DOHH2 (cell line): ENCODE results near the gene HBZ.

ENCODE experiments used
- H3F3A ChIP-seq: fragments of 200-600 bp; sonication (generic), shearing (Covaris generic); 2 replicates; pipeline ENCODE4 v1.6.0; 2016; ENCODE audit warnings: antibody characterized with exemption, mild to moderate bottlenecking; ENCODE audit not compliant: control insufficient read depth, insufficient read depth
- H3K27ac ChIP-seq: fragments of 200-600 bp; sonication (generic); 2 replicates; pipeline ENCODE4 v1.5.1; 2014; ENCODE audit warnings: low read depth, mild to moderate bottlenecking, low read length, moderate library complexity
- H3K27me3 ChIP-seq: fragments of 200-600 bp; sonication (generic); 2 replicates; pipeline ENCODE4 v1.6.1; 2014; ENCODE audit warnings: mild to moderate bottlenecking, low read length, mixed read lengths; ENCODE audit not compliant: control insufficient read depth
- H3K36me3 ChIP-seq: fragments of 200-600 bp; sonication (generic); 2 replicates; pipeline ENCODE4 v1.6.1; 2014; ENCODE audit warnings: mild to moderate bottlenecking, low read length, moderate library complexity, mixed read lengths; ENCODE audit not compliant: control insufficient read depth
- H3K4me1 ChIP-seq: fragments of 200-600 bp; sonication (generic); 2 replicates; pipeline ENCODE4 v1.6.1; 2014; ENCODE audit warnings: mild to moderate bottlenecking, low read length, mixed read lengths; ENCODE audit not compliant: control insufficient read depth
- H3K4me2 ChIP-seq: fragments of 200-600 bp; sonication (generic); 2 replicates; pipeline ENCODE4 v1.6.0; 2014; ENCODE audit warnings: mild to moderate bottlenecking, low read length, moderate library complexity
- H3K4me3 ChIP-seq: fragments of 200-600 bp; sonication (generic); 2 replicates; pipeline ENCODE4 v1.5.1; 2014; ENCODE audit warnings: mild to moderate bottlenecking, low read length, mixed read lengths
- H3K79me2 ChIP-seq: fragments of 200-600 bp; sonication (generic); 2 replicates; pipeline ENCODE4 v1.6.1; 2014; ENCODE audit warnings: mild to moderate bottlenecking, low read length, mixed read lengths; ENCODE audit not compliant: control insufficient read depth
- H3K9me2 ChIP-seq: fragments of 200-600 bp; sonication (generic); replicated peaks from 2 replicates; pipeline ENCODE4 v1.6.1; 2014; ENCODE audit warnings: mild to moderate bottlenecking, low read length, mixed read lengths; ENCODE audit not compliant: control insufficient read depth
- H3K9me3 ChIP-seq: fragments of 200-600 bp; sonication (generic); 2 replicates; pipeline ENCODE4 v1.6.1; 2014; ENCODE audit warnings: antibody characterized with exemption, low read length, mixed read lengths; ENCODE audit not compliant: control insufficient read depth, insufficient read depth
- H4K20me1 ChIP-seq: fragments of 200-600 bp; sonication (generic); 2 replicates; pipeline ENCODE4 v1.6.0; 2014; ENCODE audit warnings: low read depth, mild to moderate bottlenecking, antibody characterized with exemption, low read length, moderate library complexity; ENCODE audit not compliant: control insufficient read depth, insufficient read depth
- EZH2phosphoT487 ChIP-seq: fragments of 200-600 bp; sonication (generic); IDR thresholded peaks from 2 replicates; pipeline ENCODE4 v1.6.1; 2017; ENCODE audit warnings: borderline replicate concordance, mild to moderate bottlenecking, antibody characterized with exemption, low read length, moderate library complexity, mixed read lengths
- TF ChIP-seq, protein P1 (sequence below): fragments of 200-600 bp; sonication (generic); IDR thresholded peaks from one replicate; pipeline ENCODE4 v1.5.1; 2014; ENCODE audit warnings: antibody characterized with exemption, mild to moderate bottlenecking, low read depth, low read length; ENCODE audit not compliant: poor library complexity, severe bottlenecking

Gene HBZ

DNA sequence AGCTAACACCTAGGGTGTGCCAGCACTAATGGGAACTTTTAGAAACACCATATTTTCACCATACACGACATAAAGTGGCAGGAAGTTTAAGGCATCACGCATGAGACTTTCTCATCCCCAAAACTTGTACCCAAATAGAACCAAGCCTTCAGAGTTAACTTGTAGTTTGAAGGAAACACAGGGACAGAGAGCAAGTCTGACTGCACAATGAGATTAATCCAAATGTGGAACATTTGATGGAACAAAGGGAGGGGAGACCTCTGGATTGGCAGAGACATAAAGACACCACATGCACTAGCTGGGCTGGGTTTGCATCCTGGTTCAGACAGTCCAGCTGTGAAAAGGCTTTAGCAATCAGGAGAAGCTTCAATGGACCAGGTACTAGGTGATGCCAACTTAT, 38.1 kb upstream of the HBZ start:
- no peak overlapping the region for H3K27ac ChIP-seq
- H3K9me3 ChIP-seq, result no peaks in the 10 kb centered on the region
- TF ChIP-seq, protein P1, sequence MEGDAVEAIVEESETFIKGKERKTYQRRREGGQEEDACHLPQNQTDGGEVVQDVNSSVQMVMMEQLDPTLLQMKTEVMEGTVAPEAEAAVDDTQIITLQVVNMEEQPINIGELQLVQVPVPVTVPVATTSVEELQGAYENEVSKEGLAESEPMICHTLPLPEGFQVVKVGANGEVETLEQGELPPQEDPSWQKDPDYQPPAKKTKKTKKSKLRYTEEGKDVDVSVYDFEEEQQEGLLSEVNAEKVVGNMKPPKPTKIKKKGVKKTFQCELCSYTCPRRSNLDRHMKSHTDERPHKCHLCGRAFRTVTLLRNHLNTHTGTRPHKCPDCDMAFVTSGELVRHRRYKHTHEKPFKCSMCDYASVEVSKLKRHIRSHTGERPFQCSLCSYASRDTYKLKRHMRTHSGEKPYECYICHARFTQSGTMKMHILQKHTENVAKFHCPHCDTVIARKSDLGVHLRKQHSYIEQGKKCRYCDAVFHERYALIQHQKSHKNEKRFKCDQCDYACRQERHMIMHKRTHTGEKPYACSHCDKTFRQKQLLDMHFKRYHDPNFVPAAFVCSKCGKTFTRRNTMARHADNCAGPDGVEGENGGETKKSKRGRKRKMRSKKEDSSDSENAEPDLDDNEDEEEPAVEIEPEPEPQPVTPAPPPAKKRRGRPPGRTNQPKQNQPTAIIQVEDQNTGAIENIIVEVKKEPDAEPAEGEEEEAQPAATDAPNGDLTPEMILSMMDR, result no peak
- no peak for TF ChIP-seq EZH2phosphoT487
- peaks cover 6% of the 10 kb centered on the region for H3F3A ChIP-seq
- no peak overlapping the region for H3K4me3 ChIP-seq
- H3K36me3 ChIP-seq, result peaks cover 53% of the 10 kb centered on the region
- no peaks in the 10 kb centered on the region for H3K79me2 ChIP-seq
- H3K27me3 ChIP-seq, result no peaks in the 10 kb centered on the region
- no peak overlapping the region for H3K4me2 ChIP-seq
- no peaks in the 10 kb centered on the region for H3K9me2 ChIP-seq
- peaks cover 5% of the 10 kb centered on the region for H3K4me1 ChIP-seq
- H4K20me1 ChIP-seq, result no peaks in the 10 kb centered on the region

DNA sequence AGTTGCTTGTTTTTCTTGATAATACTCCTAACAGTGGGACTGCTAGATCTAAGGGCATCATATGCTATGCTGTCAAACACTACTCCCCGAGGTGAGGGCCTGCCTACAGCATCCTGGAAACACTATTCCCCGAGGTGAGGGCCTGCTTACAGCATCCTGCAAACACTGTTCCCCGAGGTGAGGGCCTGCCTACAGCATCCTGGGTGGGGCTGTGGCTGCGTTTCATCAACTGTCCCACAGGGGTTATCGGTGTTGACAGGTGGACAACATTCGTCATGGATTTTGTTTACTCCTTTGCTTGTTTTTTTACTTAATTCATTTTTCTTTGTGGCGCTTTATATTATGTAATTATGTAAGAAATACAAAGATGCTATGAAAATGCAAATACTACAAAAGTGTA, 36.4 kb upstream of the HBZ start:
- Histone ChIP-seq H3K4me2 (no peak overlapping the region), H3K9me2 (no peaks in the 10 kb centered on the region), H3K27ac (no peak overlapping the region), H3K4me3 (no peak overlapping the region), H4K20me1 (peaks cover 4% of the 10 kb centered on the region; the same call in 1 of the 2 replicates), H3K79me2 (no peaks in the 10 kb centered on the region), H3F3A (peaks cover 7% of the 10 kb centered on the region), H3K4me1 (peaks cover 5% of the 10 kb centered on the region), H3K9me3 (no peaks in the 10 kb centered on the region), H3K36me3 (peaks cover 51% of the 10 kb centered on the region), H3K27me3 (no peaks in the 10 kb centered on the region)
- TF ChIP-seq EZH2phosphoT487, result no peak
- TF ChIP-seq, protein P1, result no peak

DNA sequence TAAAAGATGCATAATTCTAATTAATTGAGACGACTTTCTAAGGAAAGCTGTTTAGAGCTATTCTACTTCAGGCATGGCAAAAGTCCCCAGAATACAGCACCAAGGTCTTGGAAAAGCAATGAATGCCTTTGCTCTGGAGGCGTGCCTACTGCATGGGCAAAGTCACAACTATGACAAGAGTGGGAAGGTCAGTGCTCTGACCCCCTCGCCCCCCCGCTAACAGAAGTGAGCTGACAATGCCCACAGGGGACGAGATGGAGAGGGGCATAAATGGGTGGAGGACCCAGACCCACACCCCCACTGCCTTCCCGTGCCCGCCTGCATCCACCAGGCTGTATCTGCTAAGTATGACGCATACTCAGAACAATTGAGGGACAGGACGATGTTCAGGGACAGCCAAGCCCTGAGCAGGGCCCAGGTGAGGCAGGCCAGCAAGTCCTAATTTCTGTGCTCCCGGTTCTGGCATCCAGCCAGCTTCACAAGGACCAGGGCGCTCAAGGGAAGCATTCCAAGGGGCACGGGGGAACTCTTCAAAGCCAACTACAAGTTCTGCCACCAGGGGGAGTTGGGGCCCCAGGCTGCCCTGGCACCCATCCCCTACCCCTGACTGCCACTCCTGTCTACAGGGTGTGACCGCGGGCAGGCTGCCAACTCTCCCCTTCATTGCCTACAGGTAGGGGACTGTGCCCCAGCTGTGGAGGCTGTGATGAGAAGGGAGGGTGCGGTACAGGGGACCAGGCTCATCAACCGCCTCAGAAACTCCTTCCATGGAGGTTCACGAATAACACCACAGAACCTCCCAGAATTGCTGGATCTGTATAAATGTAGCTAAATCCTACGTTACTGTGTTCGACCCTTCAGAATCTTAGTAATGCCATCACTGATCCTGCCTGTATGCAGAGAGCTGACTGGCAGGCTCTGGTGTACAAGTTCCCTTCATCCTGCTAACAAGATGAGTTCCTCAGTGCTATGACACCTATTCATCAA, 34.8 kb upstream of the HBZ start:
- Histone ChIP-seq H3K4me2 (no peak overlapping the region), H4K20me1 (peaks cover 4% of the 10 kb centered on the region; the same call in 1 of the 2 replicates), H3K79me2 (no peaks in the 10 kb centered on the region), H3K27me3 (no peaks in the 10 kb centered on the region), H3K9me3 (no peaks in the 10 kb centered on the region), H3K9me2 (no peaks in the 10 kb centered on the region), H3K4me3 (no peak overlapping the region), H3F3A (peaks cover 7% of the 10 kb centered on the region), H3K4me1 (peaks cover 5% of the 10 kb centered on the region), H3K27ac (no peak overlapping the region), H3K36me3 (peaks cover 42% of the 10 kb centered on the region)
- TF ChIP-seq, protein P1, result peak; percentile 93
- TF ChIP-seq EZH2phosphoT487, result no peak
